GM12878 (cell line): Measurements from ENCODE around the gene LRRC27. TPM values are rescaled to one million over a fixed set of nuclear protein-coding genes. Genes with fewer than 3 reads are reported as not detected.

Experiments used
- ATAC-seq: fragments of 200-7000 bp; cut with Tn5 transposase; 3 replicates; pipeline ENCODE4 v1.9.1; 2020; ENCODE audit warnings: mild to moderate bottlenecking, moderate library complexity
- BruUV-seq: library from RNA; stranded (reverse); fragments of 400-500 nt; replicated peaks from 2 replicates; lab custom pipeline; 2021; lab: Mats Ljungman, UMichigan
- CTCF ChIA-PET: fragments of 300-600 bp; sonication (Branson Sonifier 250); formaldehyde crosslinking; extraction: SDS; loops from one replicate; lab custom pipeline; 2021; ENCODE audit warnings: inconsistent platforms; lab: Yijun Ruan, JAX
- POLR2A ChIA-PET: fragments of 350-600 bp; formaldehyde crosslinking; extraction: SDS; loops from one replicate; lab custom pipeline; 2021; ENCODE audit warnings: inconsistent platforms; lab: Charles Lee
- RAD21 ChIA-PET: fragments of 300-600 bp; sonication (Branson Sonifier 250); formaldehyde crosslinking; loops from one replicate; lab custom pipeline; 2023; ENCODE audit warnings: antibody characterized with exemption; ENCODE audit not compliant: unreplicated experiment; lab: Charles Lee
- SMC1A ChIA-PET: fragments of 300-600 bp; sonication (Branson Sonifier 250); formaldehyde crosslinking; loops from one replicate; lab custom pipeline; 2023; ENCODE audit not compliant: unreplicated experiment, uncharacterized antibody; lab: Charles Lee
- DNase-seq: peaks from one replicate; pipeline ENCODE4 v3.0.0-alpha.2; 2011; ENCODE audit warnings: low read depth, low spot score
- FAIRE-seq: peaks from 3 replicates; lab custom pipeline; 2011; peaks lifted over from hg19 to GRCh38; lab: Jason Lieb, UNC
- H2AFZ ChIP-seq: 2 replicates; pipeline ENCODE4 v1.6.0; 2011; ENCODE audit warnings: low read depth, low read length, control low read depth; ENCODE audit not compliant: control insufficient read depth
- H3K27ac ChIP-seq: 2 replicates; pipeline ENCODE4 v1.5.1; 2011; ENCODE audit warnings: control low read depth; ENCODE audit not compliant: control insufficient read depth, insufficient read depth
- H3K27me3 ChIP-seq, 2 experiments: replicated peaks in 1 of 2; 2 replicates each; pipeline versions ENCODE4 v1.6.0 to v1.6.1; 2011; ENCODE audit warnings: low read length in 1 of 2; ENCODE audit not compliant: control insufficient read depth in 2 of 2, insufficient read depth in 2 of 2
- H3K36me3 ChIP-seq, 2 experiments: 2 replicates each; pipeline ENCODE4 v1.5.1; 2011; ENCODE audit warnings: low read length in 1 of 2; ENCODE audit not compliant: control insufficient read depth in 2 of 2, insufficient read depth in 2 of 2
- H3K4me1 ChIP-seq: 2 replicates; pipeline ENCODE4 v1.6.1; 2011; ENCODE audit warnings: mild to moderate bottlenecking, low read length, moderate library complexity, mixed read lengths; ENCODE audit not compliant: control insufficient read depth, insufficient read depth
- H3K4me2 ChIP-seq: 2 replicates; pipeline ENCODE4 v1.6.0; 2011; ENCODE audit warnings: control low read depth; ENCODE audit not compliant: control insufficient read depth, insufficient read depth
- H3K4me3 ChIP-seq: fragments of 200-600 bp; sonication (generic); 2 replicates; pipeline ENCODE4 v1.5.1; 2016
- H3K79me2 ChIP-seq: 2 replicates; pipeline ENCODE4 v1.6.0; 2011; ENCODE audit warnings: low read length; ENCODE audit not compliant: control insufficient read depth, insufficient read depth
- H3K9ac ChIP-seq: 2 replicates; pipeline ENCODE4 v1.8.0; 2011; ENCODE audit warnings: low read length, control low read depth, mixed read lengths; ENCODE audit not compliant: control insufficient read depth, insufficient read depth
- H3K9me3 ChIP-seq: replicated peaks from 3 replicates; pipeline ENCODE4 v1.5.1; 2011; ENCODE audit warnings: mild to moderate bottlenecking, low read length; ENCODE audit not compliant: control insufficient read depth, insufficient read depth
- H4K20me1 ChIP-seq: 2 replicates; pipeline ENCODE4 v1.6.0; 2011; ENCODE audit not compliant: control insufficient read depth, insufficient read depth
- HDGF ChIP-seq: fragments of 450-650 bp; IDR thresholded peaks from 2 replicates; pipeline ENCODE4 v1.6.1; 2016; ENCODE audit warnings: antibody characterized with exemption
- MEF2A ChIP-seq: IDR thresholded peaks from 2 replicates; pipeline ENCODE4 v1.6.1; 2011; ENCODE audit warnings: low read depth, mild to moderate bottlenecking, low read length, moderate library complexity; ENCODE audit not compliant: insufficient read depth
- SREBF1 ChIP-seq: IDR thresholded peaks from 2 replicates; pipeline ENCODE4 v1.6.1; 2012; ENCODE audit warnings: mild to moderate bottlenecking, low read length
- WGBS: methylation state at CpG from one replicate; pipeline ENCODE4 v1.1.6; 2016; ENCODE audit warnings: low lambda C conversion rate; ENCODE audit not compliant: insufficient replicate concordance, insufficient coverage; ENCODE audit errors: missing lambda C conversion rate; 5-methylcytosine and 5-hydroxymethylcytosine counted together
- in situ Hi-C: fragments of 300-500 bp; cut with MboI; formaldehyde crosslinking; loops from 9 replicates; pipeline ENCODE4 v1.14.3; 2018; ENCODE audit warnings: mixed read lengths
- intact Hi-C: fragments of 100-400 bp; cut with micrococcal nuclease; formaldehyde crosslinking; loops from one replicate; pipeline ENCODE4 v1.14.2; 2022; ENCODE audit not compliant: unreplicated experiment
- polyA plus RNA-seq, 11 experiments: library from polyadenylated mRNA; depleted of rRNA in 4 of 11; unstranded in 6 of 11; stranded (reverse) in 5 of 11; fragments of >200 nt; fragmentation: Nextera tagmentation in 4 of 11; fragmentation: Illumina TruSeq in 1 of 11; extraction: Ambion mirVana in 4 of 11; extraction: Trizol in 1 of 11; gene quantifications; 1 replicate in 1 of 11; 2 replicates in 10 of 11; pipeline versions ENCODE4 v1.2.1 to v1.2.3, GENCODE V29; 2011 to 2016; ENCODE audit warnings: inconsistent platforms in 2 of 11, missing spikeins in 2 of 11, low read depth in 1 of 11
- total RNA-seq, 4 experiments: library from RNA; depleted of rRNA in 3 of 4; stranded (reverse); fragments of >200 nt in 3 of 4; fragmentation: Illumina TruSeq in 1 of 4; extraction: Trizol in 1 of 4; gene quantifications; 2 replicates each; pipeline versions ENCODE4 v1.2.1 to v1.2.3, GENCODE V29; 2013 to 2021

The LRRC27 gene
- total and polyA plus RNA-seq, 10 of the 15 experiments (the other 5 are each of a cell fraction or from before 2014, with no cell fraction given): 0.48 to 6.9 (median 4.7) TPM

- no TSS peak for BruUV-seq
- H3K36me3 ChIP-seq: no peaks in the 10 kb centered on the region
- ATAC-seq: no peak
- ChIA-PET SMC1A (interaction anchor here (1.0 kb wide), 1 partner anchor 61 kb away, joined by 3 read pairs; no protein-coding TSS in a partner anchor), CTCF (interaction anchor here (1.2 kb wide), 1 partner anchor 52 kb away, joined by 3 read pairs; no protein-coding TSS in a partner anchor)
- DNase-seq: no peak
- no peak for FAIRE-seq
- no peak for TF ChIP-seq SREBF1
- TF ChIP-seq, all 136 proteins: peak for 0
- Histone ChIP-seq H3K4me2 (no peak overlapping the region), H3K9me3 (no peaks in the 10 kb centered on the region), H3K9ac (no peak overlapping the region), H3K4me1 (no peaks in the 10 kb centered on the region; the same call in 1 of the 2 replicates), H3K79me2 (no peaks in the 10 kb centered on the region), H3K27me3 (peaks cover 0 to 3% of the 10 kb centered on the region in 2 experiments; a peak in 3 of 4 replicates), H3K4me3 (no peak overlapping the region), H3K27ac (no peak overlapping the region), H4K20me1 (no peaks in the 10 kb centered on the region), H2AFZ (no peak overlapping the region)
- POLR2A ChIA-PET: no interaction called here
- in situ Hi-C loops: no loop called here
- RAD21 ChIA-PET: interaction anchor here (1.0 kb wide), 1 partner anchor 31 kb away, joined by 3 read pairs; no protein-coding TSS in a partner anchor
- 36% methylated on average over 4 of the region's 4 CpGs for WGBS
- intact Hi-C loops: no loop called here
These were observed 59.7 kb downstream of the LRRC27 start for GRCh38 chr10:132391676-132392020.

- WGBS: 82% methylated on average over 2 of the region's 2 CpGs
- no peak overlapping the region for H3K27ac ChIP-seq
- H3K9ac ChIP-seq: no peak overlapping the region
- DNase-seq: no peak
- no TSS peak for BruUV-seq
- RAD21 ChIA-PET: no interaction called here
- intact Hi-C loops: no loop called here
- no peaks in the 10 kb centered on the region for H3K9me3 ChIP-seq
- H3K4me2 ChIP-seq: no peak overlapping the region
- SMC1A ChIA-PET: no interaction called here
- H2AFZ ChIP-seq: no peak overlapping the region
- no peaks in the 10 kb centered on the region for H4K20me1 ChIP-seq
- ATAC-seq: no peak
- H3K36me3 ChIP-seq: no peaks in the 10 kb centered on the region
- CTCF ChIA-PET: interaction anchor here (1.2 kb wide), 1 partner anchor 51 kb away, joined by 3 read pairs; no protein-coding TSS in a partner anchor
- TF ChIP-seq MEF2A (no peak), HDGF (0 out of 2 replicates have a peak, but pooled peaks have one; percentile 46)
- TF ChIP-seq, all 136 proteins: peak for 1
- Histone ChIP-seq H3K79me2 (no peaks in the 10 kb centered on the region), H3K4me3 (no peak overlapping the region), H3K27me3 (peaks cover 0 to 3% of the 10 kb centered on the region in 2 experiments; a peak in 3 of 4 replicates), H3K4me1 (no peaks in the 10 kb centered on the region; the same call in 1 of the 2 replicates)
- in situ Hi-C loops: no loop called here
- POLR2A ChIA-PET: no interaction called here
- no peak for FAIRE-seq
These were observed 60.3 kb downstream of the LRRC27 start for GRCh38 chr10:132392184-132392800.
